SU-DHL-6 (cell line): Measurements from ENCODE around the gene FANCC.

ENCODE experiments used
- EZH2phosphoT487 ChIP-seq: fragments of 200-600 bp; sonication (generic), shearing (Covaris generic); conservative IDR thresholded peaks from 2 replicates; pipeline ENCODE4 v1.6.1; 2018; ENCODE audit warnings: mild to moderate bottlenecking, antibody characterized with exemption, low read length, moderate library complexity, mixed read lengths
- TF ChIP-seq, protein P1 (sequence below): fragments of 200-600 bp; sonication (generic); IDR thresholded peaks from one replicate; pipeline ENCODE4 v1.5.1; 2017; ENCODE audit warnings: antibody characterized with exemption, mild to moderate bottlenecking, low read length, moderate library complexity; ENCODE audit not compliant: insufficient read depth, poor library complexity, severe bottlenecking

DNA sequence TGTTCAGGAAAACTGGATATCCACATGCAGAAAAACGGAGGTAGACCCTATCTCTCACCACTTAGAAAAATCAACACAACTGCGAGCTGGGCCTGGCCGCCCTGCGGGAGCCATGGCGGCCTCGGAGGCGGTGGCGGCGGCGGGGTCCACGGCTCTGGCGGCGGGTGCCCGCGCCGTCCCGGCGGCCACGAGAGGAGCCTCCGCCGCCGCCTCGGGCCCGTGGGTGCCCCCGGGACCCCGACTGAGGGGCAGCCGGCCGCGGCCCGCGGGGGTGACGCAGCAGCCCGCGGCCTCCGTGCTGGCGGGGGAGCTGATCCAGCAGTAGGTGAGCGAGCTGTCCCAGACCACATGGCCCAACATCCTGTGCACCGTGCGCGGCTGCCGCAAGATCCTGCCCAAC, 25.3 kb downstream of the FANCC start:
- TF ChIP-seq, protein P1, sequence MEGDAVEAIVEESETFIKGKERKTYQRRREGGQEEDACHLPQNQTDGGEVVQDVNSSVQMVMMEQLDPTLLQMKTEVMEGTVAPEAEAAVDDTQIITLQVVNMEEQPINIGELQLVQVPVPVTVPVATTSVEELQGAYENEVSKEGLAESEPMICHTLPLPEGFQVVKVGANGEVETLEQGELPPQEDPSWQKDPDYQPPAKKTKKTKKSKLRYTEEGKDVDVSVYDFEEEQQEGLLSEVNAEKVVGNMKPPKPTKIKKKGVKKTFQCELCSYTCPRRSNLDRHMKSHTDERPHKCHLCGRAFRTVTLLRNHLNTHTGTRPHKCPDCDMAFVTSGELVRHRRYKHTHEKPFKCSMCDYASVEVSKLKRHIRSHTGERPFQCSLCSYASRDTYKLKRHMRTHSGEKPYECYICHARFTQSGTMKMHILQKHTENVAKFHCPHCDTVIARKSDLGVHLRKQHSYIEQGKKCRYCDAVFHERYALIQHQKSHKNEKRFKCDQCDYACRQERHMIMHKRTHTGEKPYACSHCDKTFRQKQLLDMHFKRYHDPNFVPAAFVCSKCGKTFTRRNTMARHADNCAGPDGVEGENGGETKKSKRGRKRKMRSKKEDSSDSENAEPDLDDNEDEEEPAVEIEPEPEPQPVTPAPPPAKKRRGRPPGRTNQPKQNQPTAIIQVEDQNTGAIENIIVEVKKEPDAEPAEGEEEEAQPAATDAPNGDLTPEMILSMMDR = no peak
- TF ChIP-seq EZH2phosphoT487 = no peak
